HG03378 (cell line): ENCODE results near the gene HSPG2.

Experiments used
- ATAC-seq: cut with Tn5 transposase; IDR thresholded peaks from one replicate; pipeline ENCODE4 v1.9.1; 2021; ENCODE audit warnings: mild to moderate bottlenecking, moderate library complexity; ENCODE audit not compliant: unreplicated experiment

HSPG2 gene

DNA sequence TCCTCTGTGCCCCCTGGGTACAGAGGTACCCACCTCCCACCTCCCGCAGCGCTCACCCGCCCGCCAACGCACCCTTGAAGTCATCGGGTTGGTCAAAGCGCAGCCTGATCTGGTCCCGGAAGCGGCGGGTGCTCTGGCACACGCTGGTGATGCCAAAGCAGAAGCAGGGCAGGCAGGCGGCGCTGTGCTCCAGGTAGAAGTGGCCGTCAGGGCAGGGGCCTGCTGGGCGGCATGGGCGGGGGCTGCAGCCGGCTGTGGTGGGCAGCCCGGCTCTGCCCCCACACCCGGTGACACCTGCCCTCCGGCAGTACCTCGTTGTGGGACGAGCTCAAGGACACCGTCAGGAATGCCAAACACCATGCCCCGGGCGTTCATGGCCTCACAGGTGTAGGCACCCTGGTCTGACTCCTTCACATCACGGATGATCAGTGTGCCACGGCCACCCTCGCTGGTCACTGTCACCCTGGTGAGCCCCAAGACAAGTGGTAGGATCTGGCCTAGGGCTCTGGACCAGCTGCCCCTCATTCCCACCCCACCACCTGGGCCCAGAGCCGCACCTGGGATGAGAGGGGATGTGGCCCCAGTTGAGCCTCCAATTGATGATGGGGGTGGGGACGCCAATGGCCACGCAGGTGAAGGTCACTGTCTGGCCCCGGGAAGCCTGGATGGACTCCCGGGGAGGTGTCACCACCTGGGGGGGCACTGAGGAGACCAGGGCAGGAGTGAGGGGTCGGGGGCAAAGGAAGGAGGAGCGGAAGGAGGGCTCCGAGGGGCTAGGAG lies 52.5 kb downstream of the HSPG2 start:
- no peak for ATAC-seq

DNA sequence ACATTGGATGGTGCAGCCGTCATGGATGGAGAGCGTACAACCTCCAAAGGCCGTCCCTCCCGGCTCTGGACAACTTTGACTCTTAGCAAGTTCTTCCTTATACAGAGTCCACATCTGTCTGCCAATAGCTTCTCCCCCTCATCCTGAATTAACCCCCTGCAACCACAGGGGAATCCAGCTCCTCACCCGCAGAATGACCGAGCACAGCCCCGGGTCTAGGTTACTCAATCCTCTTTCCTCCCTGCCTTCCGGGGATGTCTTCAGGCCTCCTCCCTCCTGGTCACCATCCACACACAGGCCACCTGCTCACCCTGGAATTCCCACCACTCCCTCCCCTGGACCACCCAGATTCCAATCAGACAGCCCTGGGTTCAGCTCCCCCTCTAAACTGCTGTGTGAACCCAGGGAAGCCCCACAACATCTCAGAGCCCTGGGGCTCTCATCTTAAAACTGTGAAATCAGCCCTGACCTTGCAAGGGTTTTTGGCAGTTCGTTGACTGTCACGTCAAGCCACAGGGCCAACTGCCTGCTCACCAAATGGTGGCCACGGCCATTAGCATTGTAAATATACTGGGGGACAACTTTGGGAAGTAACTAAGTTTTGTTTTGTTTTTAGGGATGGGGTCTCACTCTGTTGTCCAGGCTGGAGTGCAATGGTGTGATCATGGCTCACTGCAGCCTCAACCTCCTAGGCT lies 54.2 kb downstream of the HSPG2 start:
- no peak for ATAC-seq

DNA sequence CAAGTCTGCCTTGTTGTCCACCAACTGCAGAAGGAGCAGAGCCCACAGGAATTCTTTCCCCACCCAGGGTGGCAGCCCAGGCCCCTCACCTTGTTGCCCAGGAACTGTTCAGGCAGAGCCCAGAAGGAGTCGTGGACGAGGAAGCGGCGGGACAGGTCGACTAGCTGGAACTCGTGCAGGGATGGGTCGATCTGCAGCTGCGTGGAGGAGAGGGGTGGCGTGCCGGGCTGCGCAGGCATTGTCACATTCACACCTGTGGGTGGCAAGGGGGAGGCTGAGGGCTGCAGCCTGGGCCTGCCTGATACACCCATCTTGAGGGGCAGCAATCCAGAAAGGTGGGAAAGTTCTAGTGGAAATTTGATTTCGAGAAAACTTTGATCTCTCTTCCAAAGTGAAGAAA lies 55.9 kb downstream of the HSPG2 start:
- ATAC-seq: no peak

DNA sequence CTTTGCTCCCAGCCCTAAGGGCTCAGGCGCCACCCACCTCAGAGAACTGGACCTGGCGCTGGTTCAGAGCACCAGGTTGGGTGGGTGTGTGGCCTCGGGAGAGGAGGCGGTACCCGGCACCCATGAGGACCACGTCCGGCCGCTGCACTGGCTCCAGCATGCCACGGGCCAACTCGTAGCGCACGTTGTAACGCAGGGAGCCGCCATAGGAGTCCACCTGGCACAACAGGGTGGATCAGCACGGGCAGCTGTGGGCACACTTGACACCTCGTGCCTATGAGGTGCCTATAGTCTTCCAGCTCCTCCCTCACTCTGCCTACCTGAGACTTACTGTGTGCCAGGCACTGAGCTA lies 56.5 kb downstream of the HSPG2 start:
- ATAC-seq: no peak

DNA sequence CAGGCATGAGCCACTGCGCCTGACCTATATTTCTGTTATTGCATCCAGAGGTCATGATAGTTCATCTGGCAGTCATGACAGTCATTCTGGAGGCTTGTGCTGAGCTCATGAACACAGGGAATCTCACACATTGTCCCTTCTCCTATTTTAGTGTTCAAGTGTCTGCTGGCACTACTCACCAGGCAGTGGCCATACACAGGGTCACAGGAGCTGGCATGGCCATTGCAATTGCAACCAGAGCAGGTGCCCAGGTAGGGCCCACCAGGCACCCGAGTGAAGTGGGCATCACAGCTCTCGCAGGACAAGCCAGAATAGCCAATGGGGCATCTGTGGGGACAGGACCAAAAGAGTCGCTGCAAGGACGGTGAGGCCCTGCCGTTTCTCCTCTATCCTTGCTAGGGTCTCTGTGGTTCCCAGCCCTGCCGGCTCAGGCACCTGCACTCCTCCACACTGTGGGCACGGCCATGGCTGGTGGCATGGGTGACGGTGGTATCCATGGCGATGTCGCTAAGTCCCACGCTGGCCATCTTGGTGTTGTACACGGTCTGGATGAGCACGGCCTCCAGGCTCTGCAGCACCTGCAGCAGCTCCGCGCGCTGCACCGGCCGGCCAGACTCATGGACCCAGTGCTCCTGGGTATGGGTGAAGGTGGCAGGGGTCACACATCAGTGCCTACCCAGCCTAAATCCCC lies 57.0 kb downstream of the HSPG2 start:
- no peak for ATAC-seq

DNA sequence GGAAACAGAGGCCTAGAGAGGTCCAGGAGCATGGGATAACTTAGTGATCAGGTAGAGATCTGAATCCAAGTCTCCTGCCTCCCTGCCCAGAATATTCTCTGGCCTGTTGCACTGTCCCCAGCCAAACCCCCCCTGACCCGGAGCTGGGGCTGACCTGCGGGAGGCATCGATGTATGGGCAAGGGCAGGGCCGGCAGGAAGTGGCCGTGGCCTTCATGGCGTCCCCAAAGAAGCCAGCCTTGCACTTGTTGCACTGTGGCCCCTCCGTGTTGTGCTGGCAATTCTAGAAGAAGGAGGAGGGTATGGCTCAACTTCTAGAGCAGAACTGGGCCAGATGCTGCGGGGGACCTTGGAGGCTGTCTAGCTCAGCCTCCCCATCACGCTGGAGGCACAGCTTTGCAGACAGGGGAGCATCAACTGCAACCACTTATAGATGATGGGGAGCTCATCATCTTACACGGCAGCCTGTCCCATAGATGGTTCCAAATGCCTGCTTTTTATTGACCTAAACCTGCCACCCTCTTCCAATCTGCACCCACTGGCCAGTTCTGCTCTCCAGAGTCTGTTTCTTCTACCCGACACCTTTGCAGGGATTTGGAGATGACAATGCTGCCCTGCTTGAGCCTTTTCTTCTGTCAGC lies 58.2 kb downstream of the HSPG2 start:
- no peak for ATAC-seq

DNA sequence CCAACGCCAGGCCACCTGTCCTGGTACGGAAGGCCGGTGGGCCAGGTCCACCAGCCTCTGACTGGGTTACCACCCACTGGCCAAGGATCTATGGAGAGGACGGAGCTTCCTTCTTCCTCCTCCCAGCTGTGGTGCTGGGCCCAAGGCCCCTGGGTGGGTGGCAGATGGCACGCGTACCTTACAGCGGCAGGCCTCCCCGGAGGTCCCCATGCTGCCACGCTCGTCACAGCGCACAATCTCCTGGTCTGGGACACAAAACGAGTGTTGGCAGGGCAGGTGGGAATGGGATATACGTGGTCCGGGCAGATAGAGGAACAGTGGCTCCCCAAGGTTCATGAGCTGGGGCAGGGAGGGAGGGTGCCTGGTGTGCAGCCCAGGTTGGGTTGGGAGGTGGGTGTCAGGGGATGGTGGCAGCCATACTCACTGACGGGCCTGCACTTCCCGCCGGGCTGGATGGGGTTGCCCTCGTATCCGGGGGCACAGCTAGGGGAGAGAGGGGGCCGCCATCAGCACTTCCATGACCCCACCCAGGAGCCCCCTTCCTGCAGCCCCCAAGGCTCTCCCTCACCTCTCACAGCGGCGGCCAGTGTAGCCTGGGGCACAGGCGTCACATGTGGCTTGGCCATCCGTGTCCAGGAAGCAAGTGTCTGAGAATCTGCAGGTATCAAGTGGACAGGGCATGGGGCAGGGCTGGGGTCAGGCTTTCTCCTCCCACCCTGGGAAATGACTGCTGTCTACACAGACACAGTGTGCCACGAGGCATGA lies 58.9 kb downstream of the HSPG2 start:
- ATAC-seq: no peak

DNA sequence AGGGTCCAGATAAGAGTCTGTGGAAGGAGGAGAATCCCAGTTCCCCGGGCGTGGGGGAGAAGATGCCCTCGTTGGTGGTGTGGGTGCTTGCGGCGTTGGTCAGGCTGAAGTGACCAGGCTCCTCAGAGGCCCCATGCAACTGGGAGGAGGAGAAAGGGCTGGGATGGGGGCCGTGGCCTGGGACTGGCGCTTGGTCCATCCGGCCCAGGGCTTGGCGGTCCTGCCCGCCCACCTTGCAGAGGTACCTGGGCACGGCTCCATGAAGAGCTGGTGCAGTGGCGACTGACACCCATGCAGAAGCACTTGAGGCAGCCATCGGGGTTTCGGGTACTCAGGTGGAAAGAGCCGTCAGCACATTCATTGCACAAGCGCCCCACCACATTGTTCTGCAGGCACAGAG lies 60.8 kb downstream of the HSPG2 start:
- ATAC-seq: no peak

DNA sequence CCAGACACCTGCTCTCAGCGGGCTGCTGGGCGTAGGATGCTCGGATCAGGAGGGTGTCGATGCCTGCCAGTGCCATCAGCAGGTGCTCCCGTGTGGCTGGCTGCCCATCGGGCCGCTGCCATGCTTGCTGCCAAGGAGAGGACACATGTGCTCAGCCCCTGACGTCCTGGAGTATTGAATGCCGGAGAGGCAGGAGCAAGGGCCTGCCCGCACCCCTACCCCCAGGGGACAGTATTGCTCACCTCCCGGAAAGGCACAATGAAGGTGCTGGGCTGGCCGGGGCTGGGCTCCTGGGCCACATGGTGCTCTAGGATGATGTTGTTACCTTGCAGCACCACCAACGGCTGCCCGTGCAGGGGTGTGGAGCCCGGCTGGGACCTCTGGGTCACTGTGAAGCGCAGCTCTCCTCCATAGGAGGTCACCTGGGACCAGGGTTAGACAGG lies 61.5 kb downstream of the HSPG2 start:
- no peak for ATAC-seq

DNA sequence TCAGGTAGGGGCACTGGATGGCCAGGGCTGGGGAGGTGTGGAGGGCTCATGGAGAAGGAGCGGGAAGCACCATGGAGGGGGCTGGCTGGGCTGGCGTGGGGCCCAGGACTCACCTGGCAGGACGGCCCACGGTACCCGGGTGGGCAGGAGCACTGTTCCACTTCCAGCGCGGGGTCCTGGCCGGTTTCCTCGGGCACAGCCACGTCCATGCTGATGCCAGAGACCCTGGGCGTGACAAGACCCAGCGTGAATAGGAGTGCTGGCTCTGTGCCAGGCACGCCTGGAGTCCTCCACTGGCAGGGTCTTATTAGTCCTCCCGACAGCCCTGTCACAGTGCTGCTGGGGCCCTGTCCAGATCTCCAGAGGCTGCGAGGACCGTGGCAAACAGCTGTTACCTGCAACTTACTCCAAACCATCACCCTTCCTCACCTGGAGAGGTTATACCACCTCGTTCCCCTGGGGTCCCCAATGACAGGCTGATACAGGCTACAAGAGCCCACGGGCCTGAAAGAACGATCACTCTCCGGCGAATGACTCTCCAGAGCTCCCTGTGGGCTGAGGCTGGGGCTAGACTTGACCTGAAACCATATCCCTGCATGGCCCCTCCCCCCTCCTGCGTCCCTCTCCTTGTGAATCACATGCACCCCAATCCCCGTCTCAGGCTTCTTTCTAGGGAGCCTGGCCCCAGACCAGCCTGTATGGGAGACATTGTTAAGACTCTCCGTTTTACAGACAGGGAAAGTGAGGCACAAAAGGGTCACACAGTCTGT lies 62.1 kb downstream of the HSPG2 start:
- ATAC-seq: no peak

DNA sequence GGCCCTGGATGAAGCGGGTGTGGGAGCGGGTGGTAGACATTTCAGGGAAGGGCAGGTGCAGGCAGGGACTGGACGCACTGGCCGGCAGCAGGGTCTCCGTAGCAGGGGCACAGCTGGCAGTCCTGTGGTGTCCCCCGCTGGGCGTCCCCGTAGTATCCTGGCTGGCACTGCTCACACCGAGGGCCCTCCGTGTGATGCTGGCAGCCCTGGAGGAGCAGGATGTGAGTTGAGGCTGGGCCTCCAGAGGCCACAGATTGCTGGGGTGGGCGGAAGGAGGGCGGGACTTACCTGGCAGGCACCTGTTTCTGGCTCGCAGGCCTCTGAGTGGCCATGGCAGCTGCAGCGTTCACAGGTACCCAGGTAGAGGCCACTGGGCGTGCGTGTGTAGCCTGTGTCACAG lies 62.8 kb downstream of the HSPG2 start:
- ATAC-seq: no peak

DNA sequence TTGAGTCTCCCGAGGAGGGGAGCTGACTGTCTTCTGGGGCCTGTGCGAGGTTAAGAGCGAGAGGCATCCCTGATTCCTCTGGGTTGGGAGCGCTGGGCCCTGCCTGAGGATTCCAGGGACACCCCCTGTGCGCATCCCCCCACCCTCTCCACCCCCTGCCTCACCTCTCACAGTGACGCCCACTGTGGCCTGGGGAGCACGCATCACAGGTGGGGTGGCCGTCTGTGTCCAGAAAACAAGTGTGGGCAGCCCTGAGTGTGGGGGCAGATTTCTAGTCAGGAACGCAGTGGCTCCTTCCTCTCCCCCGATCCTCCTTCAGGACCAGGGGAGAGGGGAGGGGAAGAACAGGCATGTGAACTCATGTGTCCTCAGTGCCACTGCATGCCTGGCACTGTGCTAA lies 63.3 kb downstream of the HSPG2 start:
- no peak for ATAC-seq

DNA sequence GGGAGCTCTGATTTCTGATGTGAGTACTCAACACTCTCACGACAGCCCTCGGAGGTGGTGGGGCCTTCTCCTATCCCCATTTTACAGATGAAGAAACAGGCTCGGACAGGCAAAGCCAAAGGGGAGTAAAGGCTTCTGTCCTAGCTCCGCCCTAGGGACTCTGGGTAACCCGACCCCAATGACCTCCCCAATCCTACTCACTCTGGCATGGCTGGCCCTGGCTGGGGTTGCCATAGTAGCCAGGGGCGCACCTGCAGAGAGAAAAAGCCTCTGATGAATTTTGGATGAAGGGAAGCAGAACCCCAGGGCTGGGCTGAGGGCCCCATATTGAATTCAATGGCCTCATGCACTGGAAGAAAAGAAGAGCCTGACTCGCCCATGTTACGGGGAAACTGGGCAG lies 63.9 kb downstream of the HSPG2 start:
- no peak for ATAC-seq

DNA sequence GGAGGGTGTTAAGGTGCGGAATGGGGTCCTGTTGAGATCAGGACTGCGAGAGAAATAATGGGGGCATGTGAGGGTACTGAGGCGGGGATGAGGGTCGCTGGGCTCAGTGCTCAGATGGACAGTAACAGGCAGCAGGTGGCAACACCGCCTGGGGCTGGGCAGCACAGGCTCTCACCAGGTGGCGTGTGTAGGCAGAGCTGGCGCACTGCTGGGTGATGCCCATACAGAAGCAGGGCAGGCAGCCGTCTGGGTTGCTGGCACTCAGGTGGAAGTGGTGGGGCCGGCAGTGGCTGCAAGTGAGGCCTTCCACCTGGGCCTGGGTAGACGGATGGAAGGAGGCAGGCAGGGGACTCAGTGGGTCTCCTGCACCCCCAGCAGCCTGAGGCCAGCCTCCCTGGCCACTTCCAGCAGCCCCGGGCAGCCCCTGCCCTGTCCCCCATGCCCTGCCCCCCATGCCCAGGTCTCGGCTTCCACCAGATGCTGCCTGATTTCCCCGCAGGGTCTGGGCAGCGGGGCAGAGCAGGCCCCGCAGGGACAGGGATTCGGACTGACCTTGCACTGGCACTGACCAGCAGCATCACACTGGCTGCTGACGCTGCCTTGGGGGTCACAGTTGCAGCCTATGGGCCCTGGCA lies 64.5 kb downstream of the HSPG2 start:
- ATAC-seq: no peak

DNA sequence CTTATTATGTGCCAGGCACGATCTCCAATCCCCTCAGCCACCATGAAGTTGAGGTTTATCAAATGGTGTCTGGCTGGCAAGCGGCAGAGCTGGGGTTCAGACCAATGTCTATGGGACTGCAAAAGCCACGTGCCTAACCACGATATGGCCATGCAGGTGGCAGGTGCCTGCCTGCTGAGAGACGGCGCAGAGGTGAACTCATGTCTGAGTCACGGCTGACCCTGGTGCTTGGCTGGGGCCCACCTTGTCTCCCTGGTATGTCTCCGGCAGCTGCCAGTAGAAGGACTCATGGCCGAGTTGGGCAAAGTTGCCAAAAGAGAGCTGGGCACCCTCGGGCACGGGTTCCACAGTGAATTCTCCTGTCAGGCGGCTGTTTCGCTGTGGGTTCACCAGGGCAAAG lies 65.2 kb downstream of the HSPG2 start:
- ATAC-seq: no peak

DNA sequence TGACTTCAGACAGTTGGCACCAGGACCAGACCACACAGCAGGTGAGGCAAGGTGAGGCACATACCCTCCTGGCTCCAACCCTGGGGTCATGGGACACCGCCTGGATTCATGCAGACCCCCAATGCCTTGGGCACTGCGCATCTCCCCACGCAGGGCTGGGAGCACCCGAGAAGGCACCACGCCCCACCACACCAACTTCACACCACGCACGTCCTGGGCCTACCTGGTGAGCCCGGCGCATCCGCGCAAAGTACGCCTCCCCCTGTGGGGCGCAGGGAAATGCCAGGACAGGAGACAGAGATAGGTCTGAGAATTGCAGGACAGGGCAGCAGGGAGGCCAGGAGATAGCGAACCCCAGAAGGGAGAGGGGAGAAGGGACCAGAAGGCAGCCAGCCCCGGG lies 66.5 kb downstream of the HSPG2 start:
- no peak for ATAC-seq

DNA sequence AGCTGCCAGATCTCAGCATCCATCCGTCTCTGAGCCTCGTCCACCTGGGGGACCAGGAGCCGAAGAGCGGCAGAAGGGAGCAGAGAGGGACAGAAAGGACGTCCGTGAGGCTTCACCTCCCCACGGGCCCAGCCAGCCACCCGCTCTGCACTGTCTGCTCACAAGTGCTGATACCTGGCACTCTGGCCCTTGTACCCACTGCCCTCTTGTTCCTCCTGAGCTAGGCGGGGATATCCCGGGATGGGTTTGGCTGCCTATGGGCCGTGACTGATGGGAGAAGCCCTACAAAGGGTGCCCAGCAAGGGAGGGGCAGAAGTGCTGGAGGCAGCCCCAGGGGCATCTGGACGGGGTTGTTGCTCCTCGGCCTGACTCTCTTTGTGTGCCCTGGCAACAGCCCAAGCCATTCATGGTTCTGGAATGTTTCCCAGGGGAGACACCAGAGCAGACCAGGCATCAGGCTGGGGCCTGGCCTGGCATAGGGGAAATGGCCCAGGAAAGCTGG lies 67.4 kb downstream of the HSPG2 start:
- ATAC-seq: no peak

DNA sequence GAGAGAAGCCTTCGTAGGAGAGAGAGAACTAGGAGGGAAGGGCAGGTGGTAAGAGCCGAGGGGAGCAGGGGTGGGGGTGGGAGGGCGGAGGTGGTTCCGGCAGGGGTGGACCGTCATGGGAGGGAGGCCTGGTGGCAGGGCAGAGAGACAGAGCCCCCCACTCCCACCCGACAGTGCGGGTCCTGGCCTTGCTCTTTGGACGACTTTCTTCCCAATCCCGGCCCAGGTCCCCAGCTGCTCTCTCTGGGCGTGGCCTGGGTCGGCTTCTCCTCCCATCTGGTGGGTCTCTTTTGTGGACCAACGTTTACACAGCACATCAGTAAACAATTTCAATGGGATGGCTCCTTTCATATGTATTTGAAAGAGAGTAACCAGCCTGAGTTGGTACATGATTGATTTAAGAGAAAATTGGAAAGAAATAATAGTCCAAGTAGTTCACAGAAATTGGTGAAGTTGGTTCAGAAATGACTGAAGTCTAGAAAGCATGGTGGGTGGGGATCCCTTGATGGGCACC lies 68.1 kb downstream of the HSPG2 start:
- ATAC-seq: no peak

DNA sequence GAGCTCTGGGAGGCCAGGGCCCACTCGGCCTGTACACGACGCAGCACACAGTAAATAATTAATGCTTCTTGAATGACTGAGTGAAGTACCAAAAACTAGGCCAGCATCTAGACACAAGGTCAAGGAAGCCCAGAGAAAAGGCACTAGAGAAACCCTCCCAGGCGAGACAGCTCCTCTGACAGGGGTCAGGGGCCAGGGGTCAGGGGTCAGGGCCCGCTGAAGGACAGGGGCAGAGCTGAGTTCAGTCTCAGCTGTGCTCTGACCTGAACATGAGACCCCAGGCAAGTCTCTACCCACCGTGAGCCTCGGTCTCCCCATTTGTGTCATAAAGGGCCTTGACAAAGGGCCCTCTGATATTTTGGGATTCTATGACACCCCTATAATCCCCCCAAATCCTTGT lies 68.6 kb downstream of the HSPG2 start:
- no peak for ATAC-seq
